Superior temporal gyrus (tissue), 1 donor: ENCODE results near the gene NGDN.
A peak's percentile ranks its signal among the peaks of the same experiment; 100 is the strongest.
"Not testable (repeated sequence)": the region's sequence is repeated elsewhere in the genome, so short reads cannot be mapped to it uniquely, and the experiment has no call there.

Source experiments
- DNase-seq: peaks from one replicate; pipeline ENCODE4 v3.0.0-alpha.2; 2016; ENCODE audit errors: extremely low spot score

NGDN gene, protein sequence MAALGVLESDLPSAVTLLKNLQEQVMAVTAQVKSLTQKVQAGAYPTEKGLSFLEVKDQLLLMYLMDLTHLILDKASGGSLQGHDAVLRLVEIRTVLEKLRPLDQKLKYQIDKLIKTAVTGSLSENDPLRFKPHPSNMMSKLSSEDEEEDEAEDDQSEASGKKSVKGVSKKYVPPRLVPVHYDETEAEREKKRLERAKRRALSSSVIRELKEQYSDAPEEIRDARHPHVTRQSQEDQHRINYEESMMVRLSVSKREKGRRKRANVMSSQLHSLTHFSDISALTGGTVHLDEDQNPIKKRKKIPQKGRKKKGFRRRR

DNA sequence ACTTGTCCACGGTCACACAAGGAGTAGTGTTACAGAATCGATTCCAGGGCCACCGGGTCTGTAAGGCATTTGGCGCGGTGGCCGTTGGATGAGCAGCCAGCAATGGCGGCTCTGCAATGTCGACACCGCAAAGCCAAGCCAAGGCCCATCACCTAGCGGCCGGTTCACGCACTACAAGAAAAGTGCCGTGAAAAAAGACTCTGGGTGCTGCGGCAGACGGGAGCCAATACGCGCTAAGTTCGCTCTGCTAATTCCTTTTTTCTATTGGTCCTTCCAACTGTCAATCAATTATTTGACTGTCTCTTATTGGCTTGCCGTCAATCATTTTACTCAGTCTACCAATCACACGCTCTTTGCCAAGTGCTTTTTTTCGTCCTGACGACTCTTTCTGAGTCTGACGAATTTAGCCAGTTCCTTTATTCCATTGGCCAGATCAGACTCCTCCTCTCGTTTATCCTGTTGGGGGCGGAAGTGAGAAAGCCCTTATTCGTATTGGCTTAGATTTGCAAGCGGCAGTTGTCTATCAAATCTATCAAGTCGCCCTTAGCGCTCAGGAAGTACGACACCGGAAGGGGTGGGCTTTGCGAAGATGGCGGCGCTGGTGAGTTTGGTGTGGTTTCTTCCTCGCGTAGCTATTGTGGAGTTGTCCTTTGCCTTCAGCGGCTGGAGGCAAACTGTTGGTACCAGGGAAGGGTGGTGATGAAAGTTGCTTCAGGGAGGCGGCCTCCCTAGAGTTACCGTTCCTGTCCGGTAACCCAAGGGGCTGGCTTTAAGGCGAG is at the start of gene NGDN:
Gene NGDN (plus strand): TSS at position 577 of the 779 bp plus-strand sequence. CDS start 13 bp downstream, at position 590.
- peak; percentile 100 for DNase-seq

DNA sequence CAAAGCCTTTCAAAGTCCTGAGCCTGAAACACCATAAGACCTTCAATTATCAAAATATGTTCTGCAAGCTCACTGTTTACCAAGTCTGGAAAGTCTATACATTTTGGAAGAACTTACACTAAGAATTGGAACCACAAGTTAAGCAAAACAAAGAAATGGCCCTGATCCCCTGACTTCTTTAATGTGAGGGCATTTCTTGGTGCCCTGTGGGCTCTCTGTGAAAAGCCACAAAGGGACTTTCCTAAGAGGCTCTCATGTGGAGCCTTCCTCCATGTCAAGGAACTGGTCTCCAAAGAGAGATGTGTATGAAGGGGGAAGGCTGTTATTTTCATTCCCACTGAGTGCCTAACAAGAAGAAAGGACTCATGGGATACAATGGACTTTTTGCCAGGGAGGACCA is 47.9 kb upstream of the NGDN start:
- no peak for DNase-seq

DNA sequence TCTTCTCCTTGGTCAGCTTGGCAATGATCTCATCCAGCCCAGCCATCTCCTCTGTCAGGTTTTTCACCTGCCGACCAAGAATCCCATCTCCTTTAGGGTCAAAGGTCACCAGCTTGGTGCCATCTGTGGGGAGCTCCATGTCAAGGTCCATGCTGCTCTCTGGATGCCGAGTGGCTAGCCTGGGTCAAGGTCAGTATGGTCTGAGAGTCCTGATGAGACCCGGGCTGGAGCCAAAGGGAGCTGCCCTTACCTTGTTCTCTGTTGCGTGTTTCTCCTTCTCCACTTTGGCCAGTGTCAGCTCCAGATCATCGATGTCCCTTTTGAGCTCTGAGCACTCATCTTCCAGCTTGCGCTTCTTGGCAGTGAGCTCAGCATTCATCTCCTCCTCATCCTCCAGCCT is 45.8 kb upstream of the NGDN start:
- no peak for DNase-seq

DNA sequence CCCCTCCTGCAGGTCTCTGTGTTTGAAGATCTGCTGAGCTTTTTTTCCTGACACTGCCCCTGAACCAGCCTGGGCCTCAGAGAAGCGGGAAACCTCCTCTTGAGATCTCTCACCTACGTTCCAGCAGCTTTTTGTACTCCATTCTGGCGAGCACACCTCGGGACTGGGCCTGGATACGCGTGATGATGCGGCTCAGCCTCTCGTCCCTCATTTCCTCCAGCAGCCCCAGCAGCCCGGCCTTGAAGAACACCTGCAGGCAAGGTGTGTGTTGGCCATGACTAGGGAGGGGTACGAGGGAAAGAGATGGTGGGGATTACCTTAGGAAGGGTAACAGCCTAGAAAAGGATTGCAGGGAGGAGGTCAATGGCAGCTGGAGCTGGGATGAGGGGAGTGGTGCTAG is 44.3 kb upstream of the NGDN start:
- no peak for DNase-seq

DNA sequence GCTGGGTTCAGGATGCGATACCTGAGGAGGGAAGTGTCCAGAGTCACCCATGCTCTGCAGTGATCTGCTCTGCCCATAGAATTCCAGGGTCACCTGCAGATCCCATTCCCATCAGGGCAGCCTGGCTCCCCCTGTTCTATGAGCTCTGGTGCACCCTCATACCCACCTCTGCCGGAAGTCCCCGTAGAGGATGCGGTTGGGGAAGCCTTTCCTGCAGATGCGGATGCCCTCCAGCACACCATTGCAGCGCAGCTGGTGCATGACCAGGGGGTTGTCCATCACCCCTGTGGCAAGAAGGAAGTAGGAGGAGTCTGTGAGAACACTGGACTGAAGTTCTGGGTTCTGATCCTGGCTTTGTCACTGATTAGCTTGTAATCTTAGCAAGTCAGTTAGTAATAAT is 43.7 kb upstream of the NGDN start:
- not testable (repeated sequence) for DNase-seq

DNA sequence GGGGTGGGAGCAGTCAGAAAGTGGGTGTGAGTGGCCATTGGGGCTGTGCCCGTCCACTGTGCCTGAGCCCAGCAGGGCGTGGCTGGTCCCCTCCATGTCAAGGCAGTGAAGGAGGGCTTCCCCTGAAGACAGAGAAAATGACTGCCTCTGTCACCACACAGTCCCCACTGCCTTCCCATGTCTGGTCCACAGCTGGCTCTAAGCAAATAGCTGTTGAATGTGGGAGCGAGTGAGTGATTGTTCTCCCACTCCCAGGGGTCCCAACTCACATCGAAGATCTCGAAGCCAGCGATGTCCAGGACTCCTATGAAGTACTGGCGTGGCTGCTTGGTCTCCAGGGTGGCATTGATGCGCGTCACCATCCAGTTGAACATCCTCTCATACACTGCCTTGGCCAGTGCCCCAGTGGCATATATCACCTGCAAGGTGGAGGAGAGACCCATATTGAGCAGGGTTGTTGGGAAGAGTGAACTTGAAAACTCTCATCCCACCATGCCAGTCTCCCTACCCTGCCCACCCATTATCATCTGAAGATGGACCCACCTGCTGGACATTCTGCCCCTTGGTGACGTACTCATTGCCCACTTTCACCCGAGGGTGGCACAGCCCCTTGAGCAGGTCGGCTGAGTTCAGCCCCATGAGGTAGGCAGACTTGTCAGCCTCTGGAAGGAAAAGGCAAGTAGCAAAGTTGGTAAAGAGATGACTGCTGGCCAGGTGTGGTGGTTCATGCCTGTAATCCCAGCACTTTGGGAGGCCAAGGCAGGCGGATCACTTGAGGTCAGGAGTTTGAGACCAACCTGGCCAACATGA is 40.6 kb upstream of the NGDN start:
- DNase-seq: no peak

DNA sequence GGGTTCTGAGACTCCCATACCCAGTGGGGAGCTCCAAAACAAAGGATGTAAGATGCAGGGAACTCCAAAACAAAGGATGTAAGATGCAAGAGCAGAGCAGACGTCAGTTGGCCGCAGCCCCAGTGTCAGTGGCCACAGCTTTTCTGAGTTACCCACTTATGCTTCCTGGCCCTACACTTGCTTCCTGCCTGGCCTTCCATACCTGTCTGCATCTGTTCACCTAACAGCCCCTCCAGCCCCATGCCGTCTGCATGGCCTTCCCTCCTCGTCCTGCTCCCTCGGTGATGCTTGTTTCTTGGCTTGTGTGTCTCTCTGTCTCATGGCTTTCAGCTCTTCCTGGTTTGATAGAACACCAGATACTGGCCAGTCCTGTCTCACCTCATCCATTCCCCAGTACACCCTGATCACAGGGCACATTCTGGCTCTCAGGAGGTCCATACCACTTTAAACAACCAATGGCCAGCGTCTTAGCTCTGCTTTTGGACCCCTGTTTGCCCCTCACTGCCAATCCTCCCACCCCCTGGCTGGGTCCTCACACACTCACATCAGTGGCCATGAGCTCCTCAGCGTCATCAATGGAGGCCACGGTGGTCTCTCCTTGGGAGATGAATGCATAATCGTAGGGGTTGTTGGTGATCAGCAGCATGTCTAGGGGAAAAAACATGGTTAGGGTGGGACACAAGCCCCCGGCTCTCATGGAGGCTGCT is 39.3 kb upstream of the NGDN start:
- no peak for DNase-seq

DNA sequence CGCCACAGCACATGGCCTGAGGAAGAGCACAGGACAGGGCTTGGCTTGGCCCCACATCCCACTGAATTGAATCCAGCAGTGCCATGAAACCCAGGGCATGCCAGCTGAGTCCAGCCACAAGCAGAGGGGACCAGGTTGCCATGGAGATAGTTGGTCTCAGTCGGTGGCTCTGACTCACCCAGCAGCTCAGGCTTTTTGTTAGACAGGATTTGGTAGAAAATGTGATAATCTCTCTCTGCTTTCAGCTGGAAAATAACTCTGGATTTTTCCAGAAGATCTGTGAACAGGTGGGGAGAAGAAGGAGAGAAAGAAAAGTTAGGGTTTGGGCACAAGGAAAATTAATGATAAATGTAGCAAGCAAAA is 38.8 kb upstream of the NGDN start:
- DNase-seq: peak; percentile 61

DNA sequence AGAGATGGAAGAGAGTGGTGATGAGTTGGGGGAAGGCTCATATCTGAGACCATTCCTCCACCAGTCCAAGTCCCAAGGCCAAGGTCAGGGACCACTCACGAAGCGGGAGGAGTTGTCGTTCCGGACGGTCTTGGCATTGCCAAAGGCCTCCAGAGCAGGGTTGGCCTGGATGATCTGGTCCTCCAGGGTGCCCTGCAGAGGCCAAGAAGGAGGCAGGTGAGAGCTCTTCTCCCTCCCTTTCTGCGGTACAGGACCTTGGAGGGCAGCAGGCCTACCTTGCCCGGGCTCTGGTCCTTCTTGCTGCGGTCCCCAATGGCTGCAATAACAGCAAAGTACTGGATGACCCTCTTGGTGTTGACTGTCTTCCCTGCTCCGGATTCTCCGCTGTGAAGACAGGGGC is 38.0 kb upstream of the NGDN start:
- DNase-seq: no peak

DNA sequence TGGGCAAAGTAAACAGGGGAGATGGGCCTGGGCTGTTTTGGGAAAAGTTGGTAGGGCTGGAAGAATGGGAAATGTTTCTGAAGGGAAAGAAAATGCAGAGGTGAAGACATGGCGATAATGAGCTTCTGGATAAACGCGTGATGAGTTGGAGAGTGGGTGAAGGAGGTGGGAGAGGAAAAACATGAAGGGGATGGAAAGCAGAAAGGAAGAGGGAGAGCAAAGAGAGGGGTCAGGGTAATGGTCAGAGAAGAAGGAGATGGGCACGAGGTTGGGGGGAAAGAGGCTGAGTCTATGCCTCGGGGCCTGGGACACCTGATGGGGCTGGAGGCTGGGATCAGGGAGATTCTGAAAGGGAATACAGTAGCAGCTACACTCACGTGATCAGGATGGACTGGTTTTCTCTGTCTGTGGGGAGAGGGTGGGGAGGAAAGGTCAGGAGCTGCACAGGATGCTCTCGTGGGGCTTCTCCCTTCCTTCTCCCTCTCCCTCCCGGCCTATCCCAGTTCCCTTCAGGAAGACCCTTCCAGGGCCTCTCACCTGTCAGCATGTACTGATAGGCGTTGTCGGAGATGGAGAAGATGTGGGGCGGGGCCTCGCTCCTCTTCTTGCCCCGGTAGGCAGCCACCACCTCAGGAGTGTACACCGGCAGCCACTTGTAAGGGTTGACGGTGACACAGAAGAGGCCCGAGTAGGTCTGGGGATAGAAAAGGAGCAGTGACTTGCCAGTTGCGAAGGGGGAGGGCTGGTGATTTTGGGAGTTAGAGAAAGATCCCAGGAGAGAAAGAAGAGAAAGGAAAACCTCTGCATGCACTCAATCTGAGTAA is 37.2 kb upstream of the NGDN start:
- DNase-seq: no peak

DNA sequence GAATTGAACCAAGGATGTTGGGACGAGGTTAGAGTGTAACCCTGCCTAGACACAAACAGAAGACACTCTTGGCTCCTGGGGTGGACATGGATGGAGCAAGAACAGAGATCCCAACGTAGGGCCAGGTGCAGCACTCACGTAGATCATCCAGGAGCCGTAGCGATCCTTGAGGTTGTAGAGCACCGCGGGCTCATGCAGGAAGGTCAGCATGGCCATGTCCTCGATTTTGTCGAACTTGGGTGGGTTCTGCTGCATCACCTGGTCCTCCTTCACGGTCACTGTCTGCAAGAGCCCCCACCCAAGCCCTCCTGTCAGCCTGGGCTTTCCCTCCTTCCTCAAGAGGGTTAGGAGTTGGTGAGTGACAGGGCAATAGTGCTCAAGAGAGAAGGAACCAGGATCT is 36.6 kb upstream of the NGDN start:
- no peak for DNase-seq

DNA sequence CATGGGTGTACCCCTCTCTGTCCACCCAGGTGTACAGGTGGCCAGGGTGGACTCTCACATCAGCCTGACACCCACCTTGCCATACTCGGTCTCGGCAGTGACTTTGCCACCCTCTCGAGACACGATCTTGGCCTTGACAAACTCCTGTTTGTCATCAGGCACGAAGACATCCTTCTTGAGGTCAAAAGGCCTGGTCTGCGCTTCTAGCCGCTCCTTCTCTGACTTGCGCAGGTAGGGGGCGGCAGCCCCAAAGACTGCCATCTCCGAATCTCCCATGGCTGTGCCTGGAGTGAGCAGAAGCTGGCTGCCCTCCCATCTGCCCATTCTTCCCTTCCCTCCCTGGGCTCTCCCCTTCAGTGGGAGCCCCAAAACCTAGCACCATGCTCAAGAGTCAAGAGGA is 36.0 kb upstream of the NGDN start:
- DNase-seq: no peak

DNA sequence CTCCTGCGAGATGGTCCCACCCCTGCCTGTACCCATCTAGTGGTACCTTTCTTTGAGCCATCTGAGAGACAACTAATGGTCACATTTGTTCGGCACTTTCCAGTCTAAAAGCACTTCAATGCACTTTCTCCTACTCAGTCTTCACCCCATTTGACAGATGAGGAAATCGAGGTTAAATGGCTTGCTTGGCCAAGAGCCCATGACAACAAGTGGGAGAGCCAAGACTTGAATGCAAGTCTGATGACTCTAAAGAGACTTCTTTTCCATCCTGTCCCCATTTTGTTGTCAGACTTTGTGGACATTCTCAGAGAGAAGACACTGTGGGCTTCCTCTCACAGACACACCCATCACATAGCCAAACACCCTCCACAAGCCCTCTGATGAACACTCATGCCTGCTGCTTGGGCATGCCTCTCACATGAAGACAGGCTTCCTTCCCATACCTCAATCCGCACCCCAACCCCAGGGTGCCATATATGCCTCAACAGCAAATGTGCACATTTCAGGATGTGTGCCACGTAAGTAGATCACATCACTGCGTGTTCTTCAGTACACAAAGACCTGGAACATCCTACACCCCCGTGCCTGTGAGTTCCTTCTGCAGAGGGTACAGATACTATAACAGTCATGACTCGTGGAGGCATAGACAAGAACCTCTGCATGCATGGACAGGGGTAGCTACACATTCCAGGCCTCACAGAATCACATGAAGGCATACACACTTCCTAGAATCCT is 34.8 kb upstream of the NGDN start:
- DNase-seq: peak; percentile 22

DNA sequence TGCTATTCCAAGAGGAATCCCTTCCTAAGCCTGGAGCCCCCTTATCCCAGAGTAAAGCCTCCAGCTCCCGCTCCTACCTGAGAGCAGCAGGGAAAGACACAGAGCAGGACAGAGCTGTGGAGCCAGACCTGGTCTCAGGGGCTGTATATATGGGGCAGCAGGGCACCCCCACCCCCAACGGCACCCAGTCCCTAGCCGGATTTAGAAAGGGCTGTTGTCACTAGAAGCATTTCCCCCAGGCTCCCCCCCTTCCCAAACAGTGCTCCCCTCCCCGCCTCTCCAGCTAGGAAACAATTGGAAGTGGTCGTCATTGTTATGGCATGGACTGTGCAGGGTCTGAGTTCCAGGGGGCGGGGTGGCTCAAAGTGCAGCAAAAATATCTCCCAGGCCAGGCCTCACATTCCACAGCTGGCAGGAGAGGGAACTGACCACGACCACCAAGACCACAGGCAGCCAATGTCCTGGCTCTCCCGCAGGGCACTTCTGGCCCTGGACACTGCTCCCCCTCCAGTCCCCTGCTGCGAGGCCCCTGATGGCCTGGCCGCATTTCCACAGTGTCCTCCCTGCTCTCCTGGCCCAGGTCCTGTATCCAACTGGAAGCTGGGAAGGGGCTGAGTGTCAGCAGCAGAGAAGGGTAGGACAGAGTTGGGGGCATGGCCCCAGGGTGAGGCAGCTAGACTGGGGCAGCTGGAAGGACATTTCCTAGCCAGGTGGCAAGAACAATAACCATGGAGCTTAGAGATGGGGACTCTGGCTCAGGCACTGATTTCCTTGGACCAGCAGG is 33.8 kb upstream of the NGDN start, which contains the start of gene MYH7:
Gene MYH7 (minus strand): TSS at position 118 of the 784 bp plus-strand sequence. CDS start 1,928 bp downstream, outside the sequence.
- DNase-seq: no peak

DNA sequence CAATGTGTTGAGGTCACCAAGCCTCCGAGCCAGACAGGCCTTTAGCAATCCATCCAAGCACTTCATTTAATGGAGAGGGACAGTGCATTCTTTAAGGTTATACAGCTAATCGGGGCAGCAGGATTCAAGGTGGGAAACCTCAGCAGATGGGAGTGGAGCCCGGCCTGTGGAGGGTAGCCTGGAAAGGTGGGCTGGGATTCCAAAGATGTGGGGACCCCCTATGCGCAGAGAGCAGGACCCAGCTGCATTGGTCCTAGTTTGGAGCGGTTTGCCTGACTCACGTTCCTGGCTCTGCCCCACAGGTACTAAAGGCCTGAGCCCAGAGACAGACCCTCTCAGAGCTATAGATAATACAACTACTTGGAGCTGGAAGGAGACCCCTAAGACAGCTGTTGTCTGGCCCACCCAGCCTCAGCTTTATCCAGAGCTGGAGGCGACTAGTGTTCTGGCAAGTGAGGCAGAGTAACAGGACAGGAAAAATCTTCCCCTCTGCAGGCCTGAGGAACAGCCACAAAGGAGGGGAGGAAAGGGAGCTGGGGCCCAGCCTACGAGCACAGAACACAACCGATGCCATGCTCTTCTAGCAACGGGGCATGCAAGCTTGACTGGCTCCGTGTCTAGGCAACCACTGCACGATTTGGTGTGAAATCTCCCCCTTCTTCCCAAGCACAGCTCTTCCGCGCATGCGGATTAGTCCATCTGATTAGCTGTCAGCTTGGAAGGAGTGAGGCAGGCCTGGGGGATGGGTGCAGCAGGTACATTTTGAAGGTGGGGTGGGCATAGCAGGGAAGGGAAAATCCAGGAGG is 33.0 kb upstream of the NGDN start:
- peak; percentile 55 for DNase-seq

DNA sequence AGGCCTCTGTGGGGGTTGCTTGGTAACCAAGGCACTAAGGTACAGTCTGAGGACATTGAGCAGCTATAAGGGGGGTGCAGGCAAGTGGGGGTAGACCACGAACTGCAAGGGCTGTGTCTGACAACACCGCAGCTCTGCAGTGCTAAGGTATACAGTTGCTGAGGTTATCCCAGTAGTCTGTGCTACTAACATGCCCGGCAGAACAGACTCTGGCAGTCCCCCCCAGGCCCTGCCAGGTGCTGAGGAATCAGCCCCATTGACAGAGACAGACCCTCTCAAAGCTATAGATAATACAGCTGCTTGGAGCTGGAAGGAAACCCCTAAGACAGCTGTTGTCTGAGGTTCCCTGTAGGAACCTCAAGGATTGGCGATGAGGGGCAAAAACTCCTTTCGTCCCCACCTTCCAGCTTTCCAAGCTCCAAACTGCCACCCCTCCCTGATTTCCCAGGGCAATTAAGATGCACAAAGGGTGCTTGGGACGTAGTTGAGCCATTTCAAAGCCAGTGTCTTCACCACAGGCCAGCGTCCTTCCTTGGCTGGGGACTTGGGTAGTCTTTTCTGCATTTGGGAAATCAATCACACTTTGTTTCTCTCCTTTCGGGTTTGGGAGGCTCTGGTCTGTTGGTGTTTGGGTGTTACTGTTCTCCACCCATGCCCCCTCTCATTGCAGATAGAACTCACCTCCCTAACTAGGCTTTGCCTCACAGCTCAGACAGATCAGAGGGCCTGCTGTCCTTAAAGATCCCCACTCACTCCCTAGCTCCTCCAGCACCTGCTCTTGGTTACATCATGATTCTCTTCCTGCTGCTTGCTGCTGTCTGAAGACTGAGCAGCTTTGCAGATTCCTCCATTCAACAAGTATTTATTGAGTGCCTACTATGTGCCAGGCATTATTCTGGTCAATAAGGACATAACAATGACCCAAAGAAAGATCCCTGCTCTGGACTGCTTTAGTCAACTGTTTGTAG is 32.1 kb upstream of the NGDN start:
- no peak for DNase-seq
